Right atrium auricular region (tissue), 2 donors: ENCODE results near the gene CFAP20DC. TPM values are rescaled to one million over a fixed set of nuclear protein-coding genes. Genes with fewer than 3 reads are reported as not detected.
"Not testable (repeated sequence)": the region's sequence is repeated elsewhere in the genome, so short reads cannot be mapped to it uniquely, and the experiment has no call there.

Source experiments
- DNase-seq: peaks from one replicate; pipeline ENCODE4 v3.0.0-alpha.2; 2019; ENCODE audit warnings: low spot score
- H3K27ac ChIP-seq, 2 donors: fragments of 200-600 bp; sonication (generic); 1 replicate in 1 of 2; 2 replicates in 1 of 2; pipeline ENCODE4 v1.5.1; 2016 to 2019
- H3K27me3 ChIP-seq, 2 donors: fragments of 200-600 bp; sonication (generic); one replicate each; pipeline versions ENCODE4 v1.5.1 to v1.6.0; 2017 to 2019
- H3K36me3 ChIP-seq: fragments of 200-600 bp; sonication (generic); one replicate; pipeline ENCODE4 v1.5.1; 2016
- H3K4me1 ChIP-seq, 2 donors: fragments of 200-600 bp; sonication (generic); one replicate each; pipeline versions ENCODE4 v1.5.1 to v1.6.0; 2017 to 2019
- H3K4me3 ChIP-seq, 2 donors: fragments of 200-600 bp; sonication (generic); 1 replicate in 1 of 2; 2 replicates in 1 of 2; pipeline ENCODE4 v1.5.1; 2017 to 2019; ENCODE audit warnings: mild to moderate bottlenecking in 1 of 2, moderate library complexity in 1 of 2
- H3K9me3 ChIP-seq, 2 donors: fragments of 200-600 bp; sonication (generic); one replicate each; pipeline ENCODE4 v1.5.1; 2019
- CTCF ChIP-seq, 2 donors: fragments of 200-600 bp; sonication (generic); IDR thresholded peaks; one replicate each; pipeline ENCODE4 v1.5.1; 2019; ENCODE audit warnings: antibody characterized with exemption in 2 of 2
- total RNA-seq, 2 donors: library from RNA; depleted of rRNA; stranded (reverse); fragments of >200 nt; gene quantifications; one replicate each; pipeline ENCODE4 v1.1.0, GENCODE V29; 2016

The CFAP20DC gene
- total RNA-seq, 2 donors from 2014 or later: not detected

- peak; percentile 69 for DNase-seq
- H3K27ac ChIP-seq: peak overlapping the region in 1 of 2 donors; percentile 55
- TF ChIP-seq CTCF (IDR thresholded peaks at IDR 0.05): no peak
Observed at GRCh38 chr3:58899159-58899952, 150.5 kb downstream of the CFAP20DC start.

GRCh38 chr3:58898513-58898912, 151.3 kb downstream of the CFAP20DC start:
- no peak for DNase-seq
- TF ChIP-seq CTCF (IDR thresholded peaks at IDR 0.05): no peak
- Histone ChIP-seq H3K27ac (no peak overlapping the region), H3K4me3 (no peak overlapping the region), H3K9me3 (no peaks in the 10 kb centered on the region), H3K36me3 (no peaks in the 10 kb centered on the region), H3K27me3 (no peaks in the 10 kb centered on the region), H3K4me1 (peaks cover 0 to 12% of the 10 kb centered on the region in 2 donors)

More at GRCh38 chr3:58899159-58899952, 150.5 kb downstream of the CFAP20DC start:
- Histone ChIP-seq H3K4me1 (peaks cover 0 to 12% of the 10 kb centered on the region in 2 donors), H3K27me3 (no peaks in the 10 kb centered on the region), H3K4me3 (no peak overlapping the region), H3K9me3 (no peaks in the 10 kb centered on the region), H3K36me3 (no peaks in the 10 kb centered on the region)

- Histone ChIP-seq H3K4me3 (no peak overlapping the region), H3K36me3 (no peaks in the 10 kb centered on the region), H3K27me3 (no peaks in the 10 kb centered on the region), H3K4me1 (peaks cover 0 to 12% of the 10 kb centered on the region in 2 donors), H3K27ac (no peak overlapping the region), H3K9me3 (no peaks in the 10 kb centered on the region)
- DNase-seq: no peak
- no peak for TF ChIP-seq CTCF (IDR thresholded peaks at IDR 0.05)
Observed at GRCh38 chr3:58897646-58898045, 152.2 kb downstream of the CFAP20DC start.

- not testable (repeated sequence) for H3K4me3 ChIP-seq, H3K9me3 ChIP-seq, DNase-seq, H3K27me3 ChIP-seq, H3K36me3 ChIP-seq, H3K27ac ChIP-seq
- peaks cover 0 to 12% of the 10 kb centered on the region in 2 donors for H3K4me1 ChIP-seq
Observed at GRCh38 chr3:58895678-58896077, 154.1 kb downstream of the CFAP20DC start.

GRCh38 chr3:58892526-58892925, 157.3 kb downstream of the CFAP20DC start:
- H3K36me3 ChIP-seq, H3K4me1 ChIP-seq, H3K27ac ChIP-seq, DNase-seq, H3K4me3 ChIP-seq, H3K27me3 ChIP-seq, H3K9me3 ChIP-seq: not testable (repeated sequence)

- H3K27me3 ChIP-seq: no peaks in the 10 kb centered on the region
- H3K4me3 ChIP-seq: no peak overlapping the region
- H3K36me3 ChIP-seq: no peaks in the 10 kb centered on the region
- no peaks in the 10 kb centered on the region for H3K4me1 ChIP-seq
- H3K27ac ChIP-seq: no peak overlapping the region
- H3K9me3 ChIP-seq: no peaks in the 10 kb centered on the region
- TF ChIP-seq CTCF (IDR thresholded peaks at IDR 0.05): no peak
- DNase-seq: no peak
Observed at GRCh38 chr3:58888087-58888486, 161.7 kb downstream of the CFAP20DC start.

- no peak for TF ChIP-seq CTCF (IDR thresholded peaks at IDR 0.05)
- no peaks in the 10 kb centered on the region for H3K36me3 ChIP-seq
- no peaks in the 10 kb centered on the region for H3K9me3 ChIP-seq
- no peak overlapping the region for H3K4me3 ChIP-seq
- H3K4me1 ChIP-seq: no peaks in the 10 kb centered on the region
- H3K27ac ChIP-seq: no peak overlapping the region
- DNase-seq: no peak
- H3K27me3 ChIP-seq: no peaks in the 10 kb centered on the region
Observed at GRCh38 chr3:58884453-58884852, 165.4 kb downstream of the CFAP20DC start.
